LNCAP (cell line): ENCODE results near the gene FKBP5.

Experiments used
- CTCF ChIP-seq: fragments of 450-650 bp; IDR thresholded peaks from 2 replicates; pipeline ENCODE4 v1.5.1; 2017; ENCODE audit warnings: mild to moderate bottlenecking

The FKBP5 gene

GRCh38 chr6:35688605-35689322, at the start of gene FKBP5:
TSS of gene FKBP5 (minus strand) at chr6:35688915. CDS start at chr6:35642824, 46,091 bp downstream.
- no peak for TF ChIP-seq CTCF

GRCh38 chr6:35737413-35738211, 48.9 kb upstream of the FKBP5 start:
- TF ChIP-seq CTCF: peak; percentile 64

- TF ChIP-seq CTCF: no peak
These were observed 48.3 kb upstream of the FKBP5 start, which contains the start of gene ARMC12 for GRCh38 chr6:35736982-35737412. TSS of gene ARMC12 (plus strand) at chr6:35737032. CDS start at chr6:35737109, 77 bp downstream.

GRCh38 chr6:35736253-35736894, 47.7 kb upstream of the FKBP5 start:
- TF ChIP-seq CTCF: peak; percentile 85

- no peak for TF ChIP-seq CTCF
These were observed 46.7 kb upstream of the FKBP5 start for GRCh38 chr6:35735452-35735851.

- no peak for TF ChIP-seq CTCF
These were observed 44.9 kb upstream of the FKBP5 start for GRCh38 chr6:35733633-35734032.

GRCh38 chr6:35731736-35732532, 43.2 kb upstream of the FKBP5 start:
- TF ChIP-seq CTCF: no peak
